ENCODE results near the gene ACBD3. TPM values are rescaled to one million over a fixed set of nuclear protein-coding genes. Genes with fewer than 3 reads are reported as not detected.
A peak's percentile ranks its signal among the peaks of the same experiment; 100 is the strongest.

The ACBD3 gene
- total and polyA plus RNA-seq, 7 experiments from 2014 or later = 15.4 to 29.9 (median 24.4) TPM

- Mint-ChIP-seq H3K4me1 (peaks cover 7 to 44% (median 34%) of the 10 kb centered on the region in 7 donors), H3K27ac (no peak overlapping the region), H3K27me3 (no peaks in the 10 kb centered on the region), H3K36me3 (peaks cover 0 to 18% (median 4%) of the 10 kb centered on the region in 5 donors), H3K9me3 (peaks cover 0 to 1% (median 0%) of the 10 kb centered on the region in 11 donors), H3K4me3 (no peak overlapping the region)
- no peaks in the 10 kb centered on the region for H3K4me1 ChIP-seq (ENCODE audit: control insufficient read depth in 2 of 2, insufficient read depth in 2 of 2, low read length in 2 of 2)
- ChIA-PET POLR2A (no interaction called here), CTCF (interaction anchor here (0.6 kb wide), 1 partner anchor 18 kb away, joined by 5 read pairs; no protein-coding TSS in a partner anchor)
- H3K4me3 ChIP-seq (ENCODE audit: low read length) = no peak overlapping the region
- H3K27ac ChIP-seq (ENCODE audit: low read depth, low read length) = no peak overlapping the region
- no peaks in the 10 kb centered on the region for H3K36me3 ChIP-seq (ENCODE audit: control insufficient read depth in 2 of 3, insufficient read depth in 3 of 3, low read length in 3 of 3)
- no peak for DNase-seq
- ATAC-seq = no peak
- no peaks in the 10 kb centered on the region for H3K9me3 ChIP-seq (ENCODE audit: control insufficient read depth in 2 of 3, low read length in 3 of 3)
- intact Hi-C loops (cut with micrococcal nuclease) = no loop called here
- H3K27me3 ChIP-seq (ENCODE audit: control insufficient read depth in 2 of 2, insufficient read depth in 2 of 2, low read length in 2 of 2) = no peaks in the 10 kb centered on the region
Measured at GRCh38 chr1:226172589-226172988, 14.0 kb downstream of the ACBD3 start.

DNA sequence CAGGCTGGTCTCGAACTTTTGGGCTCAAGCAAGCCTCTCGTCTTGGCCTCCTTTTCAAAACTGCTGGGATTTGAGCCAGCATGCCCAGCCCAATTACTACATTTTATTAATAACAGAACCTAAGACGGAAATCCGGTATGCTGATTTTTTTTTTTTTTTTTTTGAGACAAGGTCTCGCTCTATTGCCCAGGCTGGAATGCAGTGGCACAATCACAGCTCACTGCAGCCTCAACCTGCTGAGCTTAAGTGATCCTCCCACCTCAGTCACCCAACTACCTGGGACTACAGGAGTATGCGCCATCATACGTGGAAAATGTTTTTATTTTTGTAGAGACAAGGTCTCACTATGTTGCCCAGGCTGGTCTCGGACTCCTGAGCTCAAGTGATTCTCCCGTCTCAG lies 20.2 kb downstream of the ACBD3 start:
- no peaks in the 10 kb centered on the region for H3K9me3 ChIP-seq (ENCODE audit: control insufficient read depth in 2 of 3, low read length in 3 of 3)
- Mint-ChIP-seq H3K27ac (peak overlapping the region in 1 of 9 donors; percentile 41), H3K9me3 (no peaks in the 10 kb centered on the region), H3K27me3 (no peaks in the 10 kb centered on the region), H3K4me3 (no peak overlapping the region), H3K36me3 (peaks cover 12 to 20% (median 16%) of the 10 kb centered on the region in 5 donors), H3K4me1 (peaks cover 3 to 21% (median 17%) of the 10 kb centered on the region in 7 donors)
- no peak for DNase-seq
- ATAC-seq = no peak
- POLR2A ChIA-PET = no interaction called here
- CTCF ChIA-PET = no interaction called here
- H3K4me1 ChIP-seq (ENCODE audit: control insufficient read depth in 2 of 2, insufficient read depth in 2 of 2, low read length in 2 of 2) = no peaks in the 10 kb centered on the region
- peaks cover 0 to 45% (median 16%) of the 10 kb centered on the region in 3 experiments for H3K36me3 ChIP-seq (ENCODE audit: control insufficient read depth in 2 of 3, insufficient read depth in 3 of 3, low read length in 3 of 3)
- H3K4me3 ChIP-seq (ENCODE audit: low read length) = no peak overlapping the region
- no peaks in the 10 kb centered on the region for H3K27me3 ChIP-seq (ENCODE audit: control insufficient read depth in 2 of 2, insufficient read depth in 2 of 2, low read length in 2 of 2)
- intact Hi-C loops (cut with micrococcal nuclease) = no loop called here
- no peak overlapping the region for H3K27ac ChIP-seq (ENCODE audit: low read depth, low read length)

- intact Hi-C loops (cut with micrococcal nuclease) = no loop called here
- Mint-ChIP-seq H3K27me3 (no peaks in the 10 kb centered on the region), H3K36me3 (peaks cover 13 to 36% (median 24%) of the 10 kb centered on the region in 5 donors), H3K4me3 (no peak overlapping the region), H3K27ac (peak overlapping the region in 1 of 9 donors; percentile 23), H3K9me3 (no peaks in the 10 kb centered on the region), H3K4me1 (peaks cover 8 to 22% (median 10%) of the 10 kb centered on the region in 7 donors)
- Histone ChIP-seq H3K4me1 (ENCODE audit: control insufficient read depth in 2 of 2, insufficient read depth in 2 of 2, low read length in 2 of 2) (no peaks in the 10 kb centered on the region), H3K9me3 (ENCODE audit: control insufficient read depth in 2 of 3, low read length in 3 of 3) (no peaks in the 10 kb centered on the region), H3K4me3 (ENCODE audit: low read length) (no peak overlapping the region), H3K27ac (ENCODE audit: low read depth, low read length) (no peak overlapping the region), H3K36me3 (ENCODE audit: control insufficient read depth in 2 of 3, insufficient read depth in 3 of 3, low read length in 3 of 3) (peaks cover 5 to 67% (median 25%) of the 10 kb centered on the region in 3 experiments), H3K27me3 (ENCODE audit: control insufficient read depth in 2 of 2, insufficient read depth in 2 of 2, low read length in 2 of 2) (no peaks in the 10 kb centered on the region)
- DNase-seq (no peak), ATAC-seq (no peak)
- ChIA-PET CTCF (no interaction called here), POLR2A (no interaction called here)
Measured at GRCh38 chr1:226164154-226164553, 22.4 kb downstream of the ACBD3 start.

- Histone ChIP-seq H3K27me3 (ENCODE audit: control insufficient read depth in 2 of 2, insufficient read depth in 2 of 2, low read length in 2 of 2) (no peaks in the 10 kb centered on the region), H3K4me1 (ENCODE audit: control insufficient read depth in 2 of 2, insufficient read depth in 2 of 2, low read length in 2 of 2) (no peaks in the 10 kb centered on the region), H3K36me3 (ENCODE audit: control insufficient read depth in 2 of 3, insufficient read depth in 3 of 3, low read length in 3 of 3) (peaks cover 15 to 79% (median 33%) of the 10 kb centered on the region in 3 experiments), H3K27ac (ENCODE audit: low read depth, low read length) (no peak overlapping the region), H3K9me3 (ENCODE audit: control insufficient read depth in 2 of 3, low read length in 3 of 3) (no peaks in the 10 kb centered on the region), H3K4me3 (ENCODE audit: low read length) (no peak overlapping the region)
- Mint-ChIP-seq H3K4me3 (no peak overlapping the region), H3K4me1 (peaks cover 0 to 20% (median 7%) of the 10 kb centered on the region in 7 donors), H3K36me3 (peaks cover 13 to 43% (median 27%) of the 10 kb centered on the region in 5 donors), H3K27ac (no peak overlapping the region), H3K9me3 (no peaks in the 10 kb centered on the region), H3K27me3 (no peaks in the 10 kb centered on the region)
- ChIA-PET CTCF (no interaction called here), POLR2A (interaction anchor here (2.1 kb wide), 1 partner anchor 22 kb away, joined by 5 read pairs; no protein-coding TSS in a partner anchor)
- ATAC-seq (no peak), DNase-seq (no peak)
- intact Hi-C loops (cut with micrococcal nuclease) = no loop called here
Measured at GRCh38 chr1:226162898-226163297, 23.6 kb downstream of the ACBD3 start.

DNA sequence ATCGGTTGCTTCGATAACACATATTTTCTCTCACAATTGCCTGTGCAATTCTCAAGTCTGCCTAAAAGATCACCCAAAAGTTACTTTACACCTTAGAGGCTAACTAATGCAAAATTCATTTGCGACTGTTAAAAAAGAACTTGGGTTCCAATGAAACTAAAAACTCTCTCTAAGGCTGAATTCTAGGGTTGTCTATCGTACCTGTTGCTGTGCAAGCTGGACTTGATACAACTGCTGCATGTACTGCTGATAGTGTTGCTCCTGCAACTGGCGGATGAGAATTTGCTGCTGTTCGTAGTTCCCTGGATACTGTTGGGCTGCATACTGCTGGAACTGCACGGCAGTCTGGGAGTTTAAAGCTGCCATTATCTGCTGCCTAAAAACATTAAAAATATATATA lies 27.6 kb downstream of the ACBD3 start:
- Mint-ChIP-seq H3K4me1 (peaks cover 0 to 40% (median 13%) of the 10 kb centered on the region in 7 donors), H3K36me3 (peaks cover 13 to 42% (median 24%) of the 10 kb centered on the region in 5 donors), H3K27ac (peak overlapping the region in 3 of 9 donors; percentile 9 to 59 (median 49)), H3K9me3 (no peaks in the 10 kb centered on the region), H3K4me3 (no peak overlapping the region), H3K27me3 (no peaks in the 10 kb centered on the region)
- no peak overlapping the region for H3K4me3 ChIP-seq (ENCODE audit: low read length)
- ATAC-seq (no peak), DNase-seq (no peak)
- H3K27me3 ChIP-seq (ENCODE audit: control insufficient read depth in 2 of 2, insufficient read depth in 2 of 2, low read length in 2 of 2) = no peaks in the 10 kb centered on the region
- no peak overlapping the region for H3K27ac ChIP-seq (ENCODE audit: low read depth, low read length)
- POLR2A ChIA-PET = no interaction called here
- H3K4me1 ChIP-seq (ENCODE audit: control insufficient read depth in 2 of 2, insufficient read depth in 2 of 2, low read length in 2 of 2) = no peaks in the 10 kb centered on the region
- H3K9me3 ChIP-seq (ENCODE audit: control insufficient read depth in 2 of 3, low read length in 3 of 3) = no peaks in the 10 kb centered on the region
- intact Hi-C loops (cut with micrococcal nuclease) = no loop called here
- H3K36me3 ChIP-seq (ENCODE audit: control insufficient read depth in 2 of 3, insufficient read depth in 3 of 3, low read length in 3 of 3) = peaks cover 15 to 81% (median 17%) of the 10 kb centered on the region in 3 experiments
- CTCF ChIA-PET = no interaction called here

- Mint-ChIP-seq H3K27me3 (no peaks in the 10 kb centered on the region), H3K36me3 (peaks cover 15 to 44% (median 25%) of the 10 kb centered on the region in 5 donors), H3K4me1 (peaks cover 0 to 40% (median 13%) of the 10 kb centered on the region in 7 donors), H3K27ac (peak overlapping the region in 4 of 9 donors; percentile 38 to 84 (median 54)), H3K4me3 (peak overlapping the region in 1 of 10 donors; percentile 55), H3K9me3 (no peaks in the 10 kb centered on the region)
- Histone ChIP-seq H3K4me3 (ENCODE audit: low read length) (no peak overlapping the region), H3K9me3 (ENCODE audit: control insufficient read depth in 2 of 3, low read length in 3 of 3) (no peaks in the 10 kb centered on the region), H3K36me3 (ENCODE audit: control insufficient read depth in 2 of 3, insufficient read depth in 3 of 3, low read length in 3 of 3) (peaks cover 15 to 81% (median 17%) of the 10 kb centered on the region in 3 experiments), H3K4me1 (ENCODE audit: control insufficient read depth in 2 of 2, insufficient read depth in 2 of 2, low read length in 2 of 2) (no peaks in the 10 kb centered on the region), H3K27ac (ENCODE audit: low read depth, low read length) (no peak overlapping the region), H3K27me3 (ENCODE audit: control insufficient read depth in 2 of 2, insufficient read depth in 2 of 2, low read length in 2 of 2) (no peaks in the 10 kb centered on the region)
- ChIA-PET POLR2A (no interaction called here), CTCF (no interaction called here)
- no peak for DNase-seq
- intact Hi-C loops (cut with micrococcal nuclease) = no loop called here
- ATAC-seq = no peak
Measured at GRCh38 chr1:226158457-226158856, 28.1 kb downstream of the ACBD3 start.

- H3K36me3 ChIP-seq (ENCODE audit: control insufficient read depth in 2 of 3, insufficient read depth in 3 of 3, low read length in 3 of 3) = peaks cover 15 to 82% (median 21%) of the 10 kb centered on the region in 3 experiments
- ATAC-seq = no peak
- intact Hi-C loops (cut with micrococcal nuclease) = no loop called here
- H3K4me3 Mint-ChIP-seq = peak overlapping the region in 1 of 10 donors; percentile 55
- H3K27ac ChIP-seq (ENCODE audit: low read depth, low read length) = no peak overlapping the region
- peaks cover 0 to 39% (median 13%) of the 10 kb centered on the region in 7 donors for H3K4me1 Mint-ChIP-seq
- DNase-seq = no peak
- POLR2A ChIA-PET = no interaction called here
- H3K27ac Mint-ChIP-seq = peak overlapping the region in 4 of 9 donors; percentile 36 to 75 (median 52)
- no peaks in the 10 kb centered on the region for H3K27me3 Mint-ChIP-seq
- H3K36me3 Mint-ChIP-seq = peaks cover 15 to 45% (median 29%) of the 10 kb centered on the region in 5 donors
- H3K4me3 ChIP-seq (ENCODE audit: low read length) = no peak overlapping the region
- CTCF ChIA-PET = no interaction called here
- no peaks in the 10 kb centered on the region for H3K4me1 ChIP-seq (ENCODE audit: control insufficient read depth in 2 of 2, insufficient read depth in 2 of 2, low read length in 2 of 2)
- no peaks in the 10 kb centered on the region for H3K27me3 ChIP-seq (ENCODE audit: control insufficient read depth in 2 of 2, insufficient read depth in 2 of 2, low read length in 2 of 2)
- H3K9me3 ChIP-seq (ENCODE audit: control insufficient read depth in 2 of 3, low read length in 3 of 3) = no peaks in the 10 kb centered on the region
- H3K9me3 Mint-ChIP-seq = no peaks in the 10 kb centered on the region
Measured at GRCh38 chr1:226157761-226158316, 28.7 kb downstream of the ACBD3 start.

All from naive thymus-derived CD4-positive, alpha-beta T cell (primary cell).